NCI-H748 treated with DMSO at 0.1 percent for 48 hours (cell line): ENCODE data around the gene ATL2.
"Not testable (repeated sequence)": the region's sequence is repeated elsewhere in the genome, so short reads cannot be mapped to it uniquely, and the experiment has no call there.

Experiments used
- DNase-seq: peaks from one replicate; lab custom pipeline; 2025; lab: John Stamatoyannopoulos, UW

Gene ATL2

DNA sequence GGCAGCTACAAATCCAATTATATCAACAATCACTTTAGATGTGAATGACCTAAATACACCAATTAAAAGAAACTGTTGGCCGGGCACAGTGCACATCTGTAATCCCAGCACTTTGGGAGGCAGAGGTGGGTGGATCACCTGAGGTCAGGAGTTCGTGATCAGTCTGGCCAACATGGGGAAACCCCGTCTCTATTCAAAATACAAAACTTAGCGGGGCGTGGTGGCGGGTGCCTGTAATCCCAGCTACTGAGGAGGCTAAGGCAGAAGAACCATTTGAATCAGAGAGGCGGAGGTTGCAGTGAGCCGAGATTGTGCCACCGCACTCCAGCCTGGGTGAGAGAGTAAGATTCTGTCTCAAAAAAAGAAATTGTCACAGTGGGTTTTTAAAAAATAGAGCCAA is 49.5 kb downstream of the ATL2 start:
- no peak for DNase-seq

DNA sequence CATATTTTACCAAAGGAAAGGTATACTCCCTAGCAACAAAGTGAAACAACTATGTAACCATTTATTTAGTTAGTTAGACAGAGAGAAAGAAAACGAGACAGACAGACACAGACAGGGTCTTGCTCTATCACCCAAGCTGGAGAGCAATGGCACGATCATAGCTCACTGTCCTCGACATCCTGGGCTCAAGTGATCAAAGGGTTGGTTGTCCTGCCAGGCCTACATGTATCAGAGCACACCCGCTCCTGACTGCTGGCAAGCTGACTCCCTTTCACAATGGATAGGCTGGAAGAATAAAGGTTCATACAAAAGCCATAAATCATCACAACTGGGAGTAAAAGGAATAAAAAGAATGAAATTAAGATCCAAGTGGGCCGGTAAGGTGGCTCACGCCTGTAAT is 53.5 kb downstream of the ATL2 start:
- DNase-seq: no peak

DNA sequence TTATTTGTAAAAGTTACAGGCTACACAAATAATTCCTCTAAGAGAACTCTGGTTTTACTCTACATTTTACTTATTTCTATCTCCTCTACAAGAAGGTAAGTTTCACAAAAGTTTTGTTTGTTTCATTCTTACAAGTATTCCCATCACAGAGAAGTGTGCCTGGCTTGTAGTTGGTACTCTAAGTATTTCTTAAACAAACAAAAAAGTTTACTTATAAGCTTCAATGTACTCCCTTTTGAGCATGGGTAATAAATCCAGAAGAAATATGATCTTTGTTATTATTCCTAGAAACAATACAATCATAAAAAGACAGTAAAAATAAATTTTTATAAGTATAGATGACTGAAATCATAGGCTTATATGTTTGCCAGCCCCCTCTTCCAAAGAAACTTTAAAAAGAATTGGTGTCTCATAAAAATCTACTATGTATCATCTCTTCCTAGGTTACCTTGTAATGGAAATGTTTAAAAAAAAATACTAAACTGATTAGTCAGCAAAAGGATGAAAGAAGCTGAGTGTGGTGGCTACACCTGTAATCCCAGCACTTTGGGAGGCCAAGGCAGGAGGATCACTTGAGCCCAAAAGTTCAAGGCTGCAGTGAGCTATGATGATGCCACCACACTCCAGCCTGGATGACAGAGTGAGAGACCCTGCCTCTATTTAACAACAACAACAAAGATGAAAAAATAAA is 54.7 kb downstream of the ATL2 start:
- DNase-seq: no peak

DNA sequence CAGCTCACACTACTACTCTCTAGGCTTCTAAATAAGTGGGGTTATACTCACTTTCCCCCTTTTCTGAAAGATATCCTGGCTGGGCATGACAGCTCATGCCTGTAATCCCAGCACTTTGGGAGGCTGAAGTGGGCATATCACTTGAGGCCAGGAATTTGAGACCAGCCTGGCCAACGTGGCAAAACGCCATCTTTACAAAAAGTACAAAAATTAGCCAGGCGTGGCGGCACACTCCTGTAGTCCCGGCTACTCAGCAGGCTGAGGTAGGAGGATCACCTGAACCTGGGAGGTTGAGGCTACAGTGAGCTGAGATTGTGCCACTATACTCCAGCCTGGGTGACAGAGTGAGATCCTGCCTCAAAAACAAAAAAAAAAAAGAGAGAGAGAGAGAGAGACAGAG is 57.8 kb downstream of the ATL2 start:
- DNase-seq: not testable (repeated sequence)

DNA sequence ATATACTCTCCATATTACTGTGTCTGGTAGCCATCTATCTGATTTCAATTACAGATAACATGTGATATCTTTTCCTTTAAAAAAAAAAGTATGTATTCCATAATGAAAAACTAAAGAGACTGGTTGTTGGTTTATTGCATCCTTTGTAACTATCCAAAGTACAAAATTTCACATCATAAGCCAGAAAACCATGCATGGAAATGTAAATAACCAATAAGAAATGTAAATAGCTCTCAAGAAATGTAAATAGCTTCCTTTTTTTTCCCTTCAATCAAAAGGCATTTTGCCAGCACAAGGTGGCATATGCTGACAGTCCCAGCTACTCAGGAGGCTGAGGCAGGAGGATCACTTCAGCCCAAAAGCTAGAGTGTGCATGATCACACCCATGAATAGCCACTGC is 59.3 kb downstream of the ATL2 start:
- DNase-seq: no peak

DNA sequence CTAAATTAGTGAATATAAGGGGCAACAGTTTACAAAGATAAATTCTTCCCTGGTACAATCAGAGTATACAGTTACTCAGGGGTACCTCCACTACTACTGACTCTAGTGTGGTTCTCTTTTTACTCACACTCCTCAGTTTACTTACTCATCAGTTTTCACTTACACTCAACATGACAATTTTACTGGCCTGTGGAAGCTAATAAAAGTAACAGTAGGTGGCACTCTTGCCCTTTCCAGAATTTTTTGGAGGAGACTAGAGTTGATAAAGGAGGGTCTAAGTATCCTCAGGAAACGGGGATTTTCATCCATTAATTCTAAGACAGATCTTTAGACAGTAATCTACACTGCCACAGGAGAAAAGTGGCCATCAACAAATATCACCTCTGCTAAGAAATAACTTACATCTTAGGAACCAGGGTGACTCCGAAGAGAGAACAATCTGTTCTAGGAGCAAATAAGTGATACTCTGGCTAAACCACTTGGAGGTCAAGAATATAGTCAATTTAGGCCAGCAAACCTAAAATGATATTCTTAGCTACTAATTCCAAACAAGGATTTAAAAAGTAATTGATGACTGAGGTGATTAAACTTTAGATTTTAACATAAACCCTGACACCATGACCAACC is 61.3 kb downstream of the ATL2 start:
- no peak for DNase-seq

DNA sequence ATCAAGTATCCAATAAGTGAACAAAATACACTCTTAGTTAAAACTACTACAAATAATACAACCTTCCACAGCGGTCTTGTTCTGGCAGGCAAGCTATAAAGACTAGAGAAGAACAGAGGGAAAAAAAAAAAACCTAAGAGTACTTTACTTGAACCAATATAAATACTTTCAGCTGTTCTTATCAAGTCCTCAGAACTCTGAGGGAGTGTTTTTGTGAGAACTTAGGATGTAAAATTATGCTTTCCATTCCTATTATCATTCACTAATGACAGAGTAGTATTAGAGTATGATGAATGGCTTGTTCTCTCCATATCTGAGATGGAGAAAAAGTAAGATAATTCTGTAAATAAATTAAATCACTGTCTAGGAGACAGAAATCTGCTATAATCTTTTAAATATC is 68.3 kb downstream of the ATL2 start:
- DNase-seq: no peak

DNA sequence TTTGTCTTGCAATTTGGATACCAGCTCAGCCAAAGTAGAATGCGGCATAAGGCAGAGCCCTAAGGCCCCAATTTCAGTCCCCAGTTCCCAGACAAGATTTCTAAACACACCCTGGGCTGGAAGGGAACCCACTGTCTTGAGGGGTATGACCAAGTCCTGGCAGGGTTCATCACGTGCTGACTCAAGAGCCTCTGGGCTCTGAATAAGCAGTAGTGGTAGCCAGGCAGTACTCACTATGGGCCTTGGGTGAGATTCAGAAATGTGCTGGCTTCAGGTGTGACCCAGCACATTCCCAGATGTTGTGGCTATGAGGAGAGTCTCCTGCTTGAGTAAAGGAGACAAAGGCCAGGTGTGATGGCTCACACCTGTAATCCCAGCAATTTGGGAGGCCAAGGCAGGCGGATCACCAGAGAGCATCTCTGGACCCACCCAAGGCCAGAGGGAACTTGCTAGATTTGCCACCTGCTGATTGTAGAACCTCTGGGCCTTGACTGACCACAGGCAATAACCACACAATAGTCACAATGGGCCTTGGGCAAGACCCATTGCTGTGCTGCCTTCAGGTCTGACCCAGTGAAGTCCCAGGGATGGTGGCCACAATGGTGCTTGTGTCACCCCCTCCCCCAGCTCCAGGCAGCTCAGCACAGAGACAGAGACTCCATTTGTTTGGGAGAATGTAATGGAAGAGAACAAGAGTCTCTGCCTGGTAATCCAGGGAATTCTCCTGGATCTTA is 74.9 kb downstream of the ATL2 start:
- no peak for DNase-seq

DNA sequence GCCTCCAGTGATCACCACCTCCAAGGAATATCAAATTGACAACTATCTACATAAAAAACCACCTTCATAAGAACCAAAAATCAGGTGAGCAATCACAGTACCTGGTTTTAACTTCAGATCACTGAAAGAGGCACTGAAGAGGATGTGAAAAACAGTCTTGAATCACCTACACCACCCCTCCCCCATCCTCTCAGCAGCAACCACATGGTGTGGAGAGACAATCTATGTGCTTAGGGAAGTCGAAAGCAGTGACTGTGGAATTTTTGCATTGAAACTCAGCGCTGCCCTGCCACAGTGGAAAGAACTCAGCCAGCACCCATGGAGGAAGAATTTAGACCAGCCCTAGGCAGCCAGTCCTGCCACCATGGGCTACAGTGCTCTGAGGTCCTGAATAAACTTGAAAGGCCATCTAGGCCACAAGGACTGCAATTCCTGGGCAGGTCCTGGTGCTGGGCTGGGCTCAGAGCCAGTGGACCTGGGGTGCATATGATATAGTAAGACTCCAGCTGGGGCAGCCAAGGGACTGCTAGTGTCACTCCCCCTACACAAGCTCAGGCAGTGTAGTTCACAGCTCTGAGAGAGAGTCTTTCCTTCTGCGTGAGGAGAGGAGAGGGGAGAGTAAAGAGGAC is 75.6 kb downstream of the ATL2 start:
- DNase-seq: no peak

DNA sequence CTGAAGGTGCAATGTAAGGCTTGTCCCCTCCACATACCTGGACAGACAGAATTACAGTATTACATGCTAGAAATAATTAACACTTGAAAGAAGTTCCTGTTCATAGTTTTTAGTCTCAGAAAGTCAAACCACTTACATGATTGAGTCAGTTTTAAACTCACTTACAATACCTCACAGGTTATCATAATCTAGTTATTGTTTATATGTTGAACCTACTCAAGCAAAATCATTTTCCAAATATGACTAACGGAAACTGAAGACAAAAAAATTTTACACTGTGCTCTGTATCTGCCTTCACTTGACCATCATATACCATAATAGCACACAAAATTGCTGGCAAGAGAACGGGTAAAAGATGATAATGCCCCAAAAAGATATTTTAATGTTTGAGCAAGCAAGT is 78.5 kb downstream of the ATL2 start:
- DNase-seq: no peak

DNA sequence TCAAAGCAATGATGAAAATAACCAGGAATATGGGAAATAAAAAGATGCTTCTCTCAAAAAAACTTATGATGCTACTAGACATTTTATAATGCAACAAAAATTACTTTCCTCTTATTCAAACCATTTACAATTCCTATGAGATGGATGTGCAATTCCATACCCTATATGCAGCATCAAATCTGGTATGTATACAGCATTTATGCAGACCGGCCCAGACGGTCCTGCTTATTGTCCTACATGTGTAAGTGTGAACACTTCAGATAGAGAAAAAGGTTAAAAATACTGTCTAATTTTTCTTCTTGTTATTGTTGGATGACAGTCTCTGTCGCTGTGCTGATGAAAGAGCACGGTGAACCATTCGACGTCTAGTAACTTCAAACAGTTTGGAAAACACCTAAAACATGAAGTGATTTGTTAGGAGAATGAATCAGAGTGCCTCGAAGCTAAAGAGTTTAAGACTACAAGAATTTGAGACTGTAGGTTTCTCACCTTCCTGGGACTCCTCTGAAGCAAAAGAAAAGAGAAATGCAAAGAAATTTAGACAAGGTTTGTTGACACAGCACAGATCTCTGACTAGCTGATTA is 80.8 kb downstream of the ATL2 start:
- no peak for DNase-seq

DNA sequence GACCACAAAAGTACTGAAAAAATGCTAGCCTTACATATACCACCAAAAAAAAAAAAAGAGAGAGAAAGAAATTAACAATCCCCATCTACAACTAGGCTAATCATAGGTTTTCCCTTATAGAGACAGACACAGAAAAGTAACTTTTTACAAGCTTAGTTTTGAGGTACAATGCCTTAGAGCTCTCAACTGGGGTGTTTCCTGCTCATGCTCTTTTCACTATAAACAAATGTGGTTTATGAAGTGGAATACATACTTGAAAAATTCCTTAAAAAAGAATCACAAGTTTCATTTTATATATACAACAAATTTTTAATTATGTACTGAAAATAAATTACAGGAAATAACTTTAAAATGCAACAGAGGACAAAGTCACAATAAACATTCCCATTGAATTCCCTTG is 82.5 kb downstream of the ATL2 start:
- DNase-seq: no peak

DNA sequence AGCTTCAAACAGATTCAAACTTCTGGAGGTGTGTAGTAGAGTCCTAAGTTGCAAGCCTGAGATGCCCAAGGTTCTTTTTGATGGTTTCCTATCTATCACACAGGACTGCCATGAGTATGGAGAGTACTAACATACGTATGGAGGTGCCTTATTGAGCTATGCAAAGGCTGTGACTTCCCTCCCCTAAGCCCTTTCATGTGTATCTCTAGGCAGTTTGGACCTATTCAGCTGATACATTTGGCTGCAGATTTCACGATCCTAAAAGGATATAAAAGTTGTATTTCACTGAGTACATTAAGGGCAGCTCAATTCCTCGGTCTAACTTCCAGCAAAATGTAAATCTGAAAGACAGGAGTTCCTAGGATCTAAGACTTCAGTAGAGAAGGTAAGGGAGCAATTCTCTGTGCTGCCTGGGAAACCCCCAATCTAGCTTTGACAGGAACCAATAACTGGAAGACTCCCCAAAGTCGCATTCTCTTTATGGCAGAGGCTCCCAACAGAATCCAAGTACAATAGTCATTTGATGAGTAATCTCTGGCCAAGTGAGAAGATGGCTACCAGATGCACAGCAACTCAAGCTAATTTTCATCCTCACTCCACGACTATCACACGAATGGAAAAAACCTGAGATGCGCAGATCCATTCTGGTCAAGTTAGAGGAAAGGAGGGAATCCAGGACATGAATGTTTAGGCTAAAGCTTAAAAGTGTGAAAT is 83.8 kb downstream of the ATL2 start:
- no peak for DNase-seq

DNA sequence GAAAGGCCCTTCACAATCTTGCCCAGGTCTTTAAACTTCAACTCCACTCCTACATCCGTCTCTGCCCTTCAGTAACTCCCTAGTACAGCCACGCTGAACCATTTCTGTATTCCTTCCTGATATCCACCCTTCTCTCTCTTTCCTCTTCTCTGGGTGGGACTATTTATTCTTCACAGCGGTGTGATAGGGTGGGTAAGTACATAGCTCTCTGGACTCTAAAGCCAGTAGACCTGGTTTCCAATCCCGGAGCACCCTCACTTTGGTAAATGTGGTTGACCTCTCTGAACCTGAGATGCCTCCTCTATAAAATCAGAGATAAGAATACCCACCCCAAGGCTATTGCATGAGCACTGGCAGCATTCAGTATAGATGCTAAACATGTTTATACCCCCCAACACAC is 86.7 kb downstream of the ATL2 start:
- DNase-seq: no peak

DNA sequence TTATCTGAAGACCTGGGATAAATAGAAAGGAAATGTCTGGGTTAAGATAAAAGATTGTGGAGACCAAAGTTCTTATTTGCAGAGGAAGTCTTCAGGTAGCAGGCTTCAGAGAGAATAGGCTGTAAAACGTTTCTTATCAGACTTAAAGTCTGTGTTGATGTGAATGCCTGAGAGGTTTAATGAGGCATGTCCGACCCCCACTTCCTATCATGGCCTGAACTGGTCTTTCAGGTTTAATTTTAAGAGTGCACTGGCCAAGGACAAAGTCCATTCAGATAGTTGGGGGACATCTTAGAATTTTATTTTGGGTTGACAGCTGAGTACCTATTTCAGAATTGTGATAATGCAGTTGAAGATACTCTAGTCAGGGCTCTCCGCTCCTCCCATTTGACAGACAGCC is 92.1 kb downstream of the ATL2 start:
- DNase-seq: no peak

DNA sequence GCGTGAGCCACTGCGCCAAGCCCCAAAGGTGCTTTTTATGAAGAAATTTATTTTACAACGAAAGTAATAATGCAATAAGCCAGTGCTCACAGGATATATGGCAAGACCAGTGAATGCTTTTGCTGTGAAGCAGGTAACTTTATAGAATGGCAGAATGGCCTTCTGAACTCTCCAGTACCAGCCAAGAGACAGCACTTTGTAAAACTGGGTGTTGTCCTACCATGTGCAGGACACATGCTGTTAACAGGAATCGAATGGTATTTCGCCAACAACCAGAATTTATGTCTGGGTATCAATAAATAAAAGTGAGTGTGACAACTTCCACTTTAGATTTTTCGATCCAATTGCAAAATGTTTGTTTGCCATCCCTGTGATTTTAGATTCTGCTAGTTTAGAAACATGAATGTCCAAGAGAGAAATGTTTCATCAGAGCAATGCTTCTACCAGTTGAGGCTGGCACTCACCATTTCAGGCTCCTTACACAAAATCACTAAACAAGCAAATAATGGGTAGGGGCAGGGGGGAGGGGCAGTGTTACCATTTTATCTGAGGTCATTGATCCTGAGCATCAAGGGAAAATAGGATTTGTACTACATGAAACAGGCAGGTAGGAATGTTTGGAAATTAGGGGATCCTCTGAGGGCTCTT is 95.9 kb downstream of the ATL2 start:
- DNase-seq: no peak

DNA sequence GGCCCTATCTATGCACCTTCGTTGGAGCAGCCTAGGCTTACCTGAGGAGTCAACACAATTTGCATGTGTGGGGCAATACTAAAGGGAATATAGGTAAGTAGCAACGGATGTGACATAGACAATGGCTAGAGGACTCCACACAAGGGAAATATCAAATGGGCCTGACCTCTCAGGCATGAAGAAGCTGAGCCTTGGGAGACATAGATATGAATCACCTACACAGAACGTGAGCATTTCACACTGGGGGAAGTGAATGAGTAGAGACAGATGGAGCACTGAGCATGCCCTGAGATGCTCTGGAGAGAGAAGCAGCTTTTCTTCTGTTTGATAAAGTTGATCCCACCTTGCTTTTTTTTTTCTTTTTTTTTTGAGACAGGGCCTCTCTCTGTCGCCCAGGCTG is 97.9 kb downstream of the ATL2 start:
- DNase-seq: no peak

DNA sequence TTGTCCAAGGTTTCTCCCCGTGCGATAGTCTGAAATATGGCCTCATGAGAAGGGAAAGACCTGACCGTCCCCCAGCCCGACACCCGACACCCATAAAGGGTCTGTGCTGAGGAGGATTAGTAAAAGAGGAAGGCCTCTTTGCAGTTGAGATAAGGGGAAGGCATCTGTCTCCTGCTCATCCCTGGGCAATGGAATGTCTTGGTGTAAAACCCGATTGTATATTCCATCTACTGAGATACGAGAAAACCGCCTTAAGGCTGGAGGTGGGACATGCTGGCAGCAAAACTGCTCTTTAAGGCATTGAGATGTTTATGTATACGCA is 99.0 kb downstream of the ATL2 start:
- DNase-seq: not testable (repeated sequence)

DNA sequence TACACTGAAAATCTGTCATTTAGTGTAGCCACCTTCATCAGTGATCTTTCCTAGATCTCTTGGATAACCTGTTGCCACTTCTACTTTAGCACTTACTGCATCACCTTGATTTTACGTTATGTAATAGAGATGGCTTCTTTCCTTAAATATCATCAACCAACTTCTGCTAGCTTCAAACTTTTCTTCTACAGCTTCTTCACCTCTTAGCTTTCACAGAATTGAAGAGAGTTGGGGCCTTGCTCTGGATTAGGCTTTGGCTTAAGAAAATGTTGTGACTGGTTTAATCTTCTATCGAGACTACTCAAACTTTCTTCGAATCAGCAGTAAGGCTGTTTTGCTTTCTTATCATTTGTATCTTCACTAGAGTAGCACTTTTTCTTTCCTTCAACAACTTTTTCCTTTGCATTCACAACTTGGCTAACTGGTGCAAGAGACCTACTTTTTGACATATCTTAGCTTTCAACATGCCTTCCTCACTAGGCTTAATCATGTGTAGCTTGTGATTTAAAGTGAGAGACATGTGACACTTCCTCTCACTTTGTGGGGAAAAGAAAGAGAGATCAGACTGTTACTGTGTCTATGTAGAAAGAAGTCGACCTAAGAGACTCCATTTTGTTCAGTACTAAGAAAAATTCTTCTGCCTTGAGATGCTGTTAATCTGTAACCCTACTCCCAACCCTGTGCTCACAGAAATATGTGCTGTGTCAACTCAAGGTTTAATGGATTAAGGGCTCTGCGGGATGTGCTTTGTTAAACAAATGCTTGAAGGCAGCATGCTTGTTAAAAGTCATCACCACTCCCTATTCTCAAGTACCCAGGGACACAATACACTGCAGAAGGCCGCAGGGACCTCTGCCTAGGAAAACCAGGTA is 99.6 kb downstream of the ATL2 start:
- peak; percentile 0 for DNase-seq
